A172 (cell line): Measurements from ENCODE around the gene MXD3. TPM values are rescaled to one million over a fixed set of nuclear protein-coding genes. Genes with fewer than 3 reads are reported as not detected.
A peak's percentile ranks its signal among the peaks of the same experiment; 100 is the strongest.
"Not testable (repeated sequence)": the region's sequence is repeated elsewhere in the genome, so short reads cannot be mapped to it uniquely, and the experiment has no call there.

Source experiments
- DNase-seq: peaks from one replicate; pipeline ENCODE4 v3.0.0-alpha.2; 2015; ENCODE audit warnings: low spot score
- total RNA-seq: library from RNA; depleted of rRNA; stranded (reverse); fragments of >200 nt; shearing (Covaris generic); gene quantifications from 2 replicates; pipeline ENCODE4 v1.2.3, GENCODE V29; 2014

MXD3 gene
- total RNA-seq, 1 experiment from 2014 or later = 99.7 TPM

- DNase-seq = no peak
Observed at GRCh38 chr5:177320879-177321278, 9.2 kb upstream of the MXD3 start.

GRCh38 chr5:177319913-177320588, 8.4 kb upstream of the MXD3 start:
- no peak for DNase-seq

GRCh38 chr5:177317959-177318377, 6.3 kb upstream of the MXD3 start:
- DNase-seq = peak; percentile 70

GRCh38 chr5:177316005-177316404, 4.3 kb upstream of the MXD3 start:
- DNase-seq = no peak

GRCh38 chr5:177315411-177315810, 3.7 kb upstream of the MXD3 start:
- DNase-seq = no peak

DNA sequence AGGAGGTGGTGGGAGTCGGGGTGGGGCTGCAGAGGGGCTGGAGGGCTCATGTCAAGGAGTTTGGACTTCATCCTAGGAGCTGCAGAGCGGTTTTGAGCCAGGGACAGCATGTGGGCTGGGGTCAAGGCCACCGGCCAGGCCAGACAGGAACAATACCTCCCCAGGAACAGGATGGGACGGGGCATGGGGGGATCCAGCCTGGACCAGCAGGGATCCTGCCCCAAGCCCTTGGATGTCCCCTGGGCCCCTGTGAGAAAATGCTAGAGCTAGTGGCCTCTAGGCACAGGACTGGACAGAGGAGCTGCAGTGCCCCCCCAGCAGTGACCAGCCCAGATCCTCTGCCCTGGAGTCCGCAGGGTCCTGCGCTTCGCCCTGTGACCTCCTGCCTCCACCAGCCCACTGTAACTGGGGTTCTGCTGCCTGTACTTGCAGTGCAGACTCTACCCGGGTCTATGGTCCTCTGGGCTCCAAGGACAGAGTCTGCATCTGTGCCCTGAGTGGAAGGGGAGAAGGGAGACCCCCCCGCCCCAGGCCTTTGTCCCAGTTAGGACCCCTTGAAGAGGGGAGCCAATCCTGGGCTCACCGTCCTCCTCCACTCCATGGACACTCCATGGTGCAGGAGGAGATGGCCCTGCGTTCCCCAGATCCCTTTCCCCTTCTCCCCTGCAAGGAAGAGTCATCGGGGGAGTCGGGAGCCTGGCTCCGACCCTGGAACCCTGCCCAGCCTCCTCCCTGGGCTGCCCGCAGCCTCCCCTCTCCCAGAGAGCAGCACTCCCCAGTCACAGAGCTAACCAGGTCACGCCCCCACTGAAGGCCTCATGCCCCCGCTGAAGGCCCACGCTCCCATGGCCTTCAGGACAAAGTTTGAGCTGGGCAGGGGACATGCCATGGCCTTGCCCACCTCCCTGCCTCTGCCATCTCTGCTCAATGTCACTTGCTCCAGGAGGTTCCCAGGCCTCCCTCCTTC, 3.0 kb upstream of the MXD3 start:
- DNase-seq = no peak

GRCh38 chr5:177313561-177314259, 2.0 kb upstream of the MXD3 start:
- no peak for DNase-seq

- peak; percentile 75 for DNase-seq
Observed at GRCh38 chr5:177312649-177313181, 1.0 kb upstream of the MXD3 start.

DNA sequence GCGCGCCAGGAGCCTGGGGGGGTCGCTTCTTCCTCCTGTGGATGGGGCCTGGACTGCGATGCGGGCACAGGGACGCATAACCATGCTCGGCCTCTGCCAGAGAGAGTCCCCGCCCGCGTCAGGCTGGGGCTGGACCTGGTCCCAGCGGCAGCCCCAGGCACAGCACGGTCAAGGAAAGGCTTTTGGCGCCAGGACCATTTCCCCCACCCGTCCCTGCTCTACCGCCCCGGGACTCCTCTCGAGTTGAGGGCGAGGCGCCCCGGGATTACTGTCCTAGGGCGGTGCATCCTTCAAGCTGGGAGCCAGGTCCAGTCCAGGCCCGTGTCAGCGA, 341 bp downstream of the MXD3 start:
- no peak for DNase-seq

DNA sequence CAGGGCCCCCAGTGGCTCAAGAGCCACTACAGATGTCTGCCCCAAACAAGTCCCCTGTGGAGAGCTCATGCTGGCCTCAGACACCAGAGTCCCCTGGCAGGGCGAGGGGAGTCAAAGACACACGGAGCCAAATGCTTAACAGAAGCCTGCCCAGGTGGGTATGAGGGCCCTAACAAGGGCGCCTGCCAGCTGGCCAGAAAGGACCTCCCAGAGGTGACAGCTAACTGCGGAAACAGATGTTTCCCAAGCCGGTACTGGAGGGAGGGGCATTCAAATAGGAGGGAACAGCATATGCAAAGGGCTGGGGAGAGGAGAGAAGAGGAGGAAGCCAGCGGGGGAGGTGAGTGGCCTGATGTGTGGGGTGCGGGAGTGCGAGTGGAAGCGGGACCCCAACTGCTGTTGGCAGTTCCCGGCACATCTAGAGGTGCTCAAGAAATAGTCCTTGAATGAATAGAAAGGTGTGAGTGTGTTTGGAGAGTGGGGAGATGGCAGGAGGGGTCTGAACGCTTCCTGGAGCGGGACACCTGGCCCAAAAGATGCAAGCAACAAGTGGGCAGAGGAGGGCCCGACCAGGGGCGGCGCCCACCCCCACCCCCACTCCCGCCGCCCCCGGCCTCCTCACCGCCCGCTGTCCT, 824 bp downstream of the MXD3 start:
- DNase-seq = peak; percentile 54

DNA sequence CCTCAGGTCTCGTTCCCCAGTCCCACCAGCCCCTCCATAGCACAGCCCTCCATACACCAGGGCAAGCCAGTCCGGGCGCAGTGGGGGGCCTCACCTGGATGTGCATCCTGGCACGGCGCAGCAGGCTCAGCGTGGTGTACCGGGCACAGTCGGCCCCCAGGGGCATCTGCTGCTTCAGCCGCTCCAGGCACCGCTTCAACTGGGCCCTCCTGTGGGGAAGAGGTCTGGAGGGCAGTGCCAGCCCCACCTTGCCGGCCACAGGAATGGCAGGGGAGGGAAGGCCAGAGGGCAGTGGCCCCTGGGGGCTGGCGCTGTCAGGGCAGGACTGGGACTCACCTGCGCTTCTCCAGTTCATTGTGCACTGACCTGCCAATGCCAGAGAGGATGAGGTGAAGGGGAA, 1.4 kb downstream of the MXD3 start:
- no peak for DNase-seq

GRCh38 chr5:177309351-177310191, 2.1 kb downstream of the MXD3 start:
- peak; percentile 75 for DNase-seq

DNA sequence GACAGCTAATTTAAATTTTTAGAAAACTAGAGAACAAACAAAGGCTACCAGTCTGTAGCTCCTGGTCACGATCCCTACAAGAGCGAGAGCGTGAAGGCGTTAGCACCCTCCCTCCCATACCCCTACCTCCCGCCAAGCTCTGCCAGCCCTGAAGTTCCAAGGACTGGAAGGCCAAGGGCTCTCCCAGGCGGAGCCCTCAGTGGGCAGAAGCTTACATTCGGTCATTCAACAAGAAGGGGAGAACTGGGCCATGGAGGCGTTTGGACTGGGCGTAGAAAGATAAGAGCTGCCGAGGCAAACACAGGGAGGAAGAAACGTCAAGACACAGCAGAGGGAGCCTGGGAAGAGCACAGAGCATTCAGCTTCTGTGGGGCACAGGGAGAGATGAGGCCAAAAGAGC, 3.0 kb downstream of the MXD3 start:
- DNase-seq = no peak

GRCh38 chr5:177307544-177308363, 3.9 kb downstream of the MXD3 start:
- DNase-seq = no peak

DNA sequence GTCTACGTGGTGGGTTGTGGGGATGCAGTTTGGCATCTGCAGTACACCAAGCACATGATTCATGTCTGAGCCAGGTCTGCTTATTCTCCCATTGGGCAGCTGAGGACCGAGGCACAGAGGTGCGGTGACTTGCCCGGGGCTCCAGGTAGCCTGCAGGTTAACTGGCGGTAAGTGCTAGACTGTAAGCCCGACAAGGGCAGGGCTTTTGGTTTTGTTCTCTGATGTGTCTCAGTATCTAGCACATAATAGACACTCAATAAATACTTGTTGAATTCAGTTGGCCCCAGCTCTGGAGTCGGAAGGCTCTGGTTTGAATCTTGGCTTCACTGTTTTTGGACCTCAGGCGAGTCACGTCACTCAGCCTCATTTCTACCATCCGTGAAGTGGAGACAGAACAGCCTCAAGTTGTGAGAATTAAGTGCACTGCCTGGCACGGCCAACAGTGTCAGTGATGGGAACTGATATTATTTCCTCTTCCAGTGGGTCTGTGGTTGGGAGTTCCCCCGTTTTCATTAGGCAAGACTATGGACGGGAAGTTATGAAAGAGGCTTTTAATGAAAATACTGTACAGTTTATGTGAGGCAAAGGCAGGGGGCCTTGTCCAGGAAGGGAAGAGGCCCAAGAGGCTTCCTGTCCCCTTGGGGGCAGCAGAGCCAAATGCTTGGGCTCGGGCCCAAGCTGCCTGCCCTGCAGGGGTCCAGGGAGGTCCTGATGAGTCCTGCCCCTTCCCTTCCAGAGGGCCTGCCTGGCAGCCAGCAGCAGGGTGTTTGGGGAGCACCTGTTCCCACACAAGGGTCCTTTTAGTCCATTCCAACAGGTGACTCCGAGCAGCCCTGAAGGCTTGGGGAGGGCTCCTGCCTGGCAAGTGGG, 4.8 kb downstream of the MXD3 start:
- DNase-seq = no peak

- not testable (repeated sequence) for DNase-seq
Observed at GRCh38 chr5:177306103-177306640, 5.5 kb downstream of the MXD3 start.

GRCh38 chr5:177304392-177305119, 7.1 kb downstream of the MXD3 start:
- DNase-seq = peak; percentile 54

- DNase-seq = no peak
Observed at GRCh38 chr5:177303925-177304391, 7.7 kb downstream of the MXD3 start.
